ENCODE measurements around the gene MRM3.

DNA sequence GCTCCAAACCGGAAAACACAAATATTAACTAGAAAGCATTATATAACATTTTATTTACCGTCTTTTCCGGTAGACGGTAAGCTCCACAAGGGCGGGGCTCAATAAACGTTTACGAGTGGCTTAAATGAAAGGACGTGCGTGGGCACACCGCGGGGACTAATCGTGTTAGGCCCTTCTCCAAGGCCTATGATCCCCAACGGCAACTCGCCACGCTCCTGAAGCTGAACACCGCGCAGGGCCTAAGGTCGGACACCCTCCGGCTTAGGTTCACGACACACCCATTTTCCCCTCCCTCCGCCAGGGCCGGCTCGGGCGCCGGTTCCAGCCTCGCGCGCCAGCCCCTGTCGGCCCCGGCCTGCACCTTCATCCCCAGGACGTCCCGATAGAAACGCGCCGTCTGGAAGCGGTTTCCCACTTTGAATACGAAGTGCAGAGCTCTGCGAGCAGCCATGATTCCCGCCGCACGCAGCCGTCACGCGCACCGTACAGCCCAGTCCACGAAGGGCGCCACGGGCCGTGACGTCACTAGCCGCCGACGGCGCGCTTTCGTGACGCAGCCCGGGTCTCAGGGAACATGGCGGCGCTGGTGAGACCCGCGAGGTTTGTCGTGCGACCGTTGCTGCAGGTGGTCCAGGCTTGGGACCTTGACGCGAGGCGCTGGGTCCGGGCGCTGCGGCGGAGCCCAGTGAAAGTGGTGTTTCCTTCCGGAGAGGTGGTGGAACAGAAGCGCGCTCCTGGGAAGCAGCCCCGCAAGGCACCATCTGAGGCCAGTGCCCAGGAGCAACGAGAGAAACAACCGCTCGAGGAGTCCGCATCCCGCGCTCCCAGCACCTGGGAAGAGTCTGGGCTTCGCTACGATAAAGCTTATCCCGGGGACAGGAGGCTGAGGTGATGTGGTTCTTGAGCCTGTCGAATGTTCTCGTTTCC lies at the start of gene MRM3, which contains the start of gene GLOD4:
- TF ChIP-seq POLR2A (IDR thresholded peaks at IDR 0.05) (peak; percentile 75 to 79), POLR2AphosphoS5 (IDR thresholded peaks at IDR 0.05) (peak; percentile 96), EP300 (IDR thresholded peaks at IDR 0.05) (no peak)
- TF ChIP-seq, protein P1, sequence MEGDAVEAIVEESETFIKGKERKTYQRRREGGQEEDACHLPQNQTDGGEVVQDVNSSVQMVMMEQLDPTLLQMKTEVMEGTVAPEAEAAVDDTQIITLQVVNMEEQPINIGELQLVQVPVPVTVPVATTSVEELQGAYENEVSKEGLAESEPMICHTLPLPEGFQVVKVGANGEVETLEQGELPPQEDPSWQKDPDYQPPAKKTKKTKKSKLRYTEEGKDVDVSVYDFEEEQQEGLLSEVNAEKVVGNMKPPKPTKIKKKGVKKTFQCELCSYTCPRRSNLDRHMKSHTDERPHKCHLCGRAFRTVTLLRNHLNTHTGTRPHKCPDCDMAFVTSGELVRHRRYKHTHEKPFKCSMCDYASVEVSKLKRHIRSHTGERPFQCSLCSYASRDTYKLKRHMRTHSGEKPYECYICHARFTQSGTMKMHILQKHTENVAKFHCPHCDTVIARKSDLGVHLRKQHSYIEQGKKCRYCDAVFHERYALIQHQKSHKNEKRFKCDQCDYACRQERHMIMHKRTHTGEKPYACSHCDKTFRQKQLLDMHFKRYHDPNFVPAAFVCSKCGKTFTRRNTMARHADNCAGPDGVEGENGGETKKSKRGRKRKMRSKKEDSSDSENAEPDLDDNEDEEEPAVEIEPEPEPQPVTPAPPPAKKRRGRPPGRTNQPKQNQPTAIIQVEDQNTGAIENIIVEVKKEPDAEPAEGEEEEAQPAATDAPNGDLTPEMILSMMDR (IDR thresholded peaks at IDR 0.05): peak in 3 of 4 experiments; percentile 28 to 45 (median 35)

All from gastroesophageal sphincter (tissue), 3 donors.